ENCODE measurements around the gene LXN.

DNA sequence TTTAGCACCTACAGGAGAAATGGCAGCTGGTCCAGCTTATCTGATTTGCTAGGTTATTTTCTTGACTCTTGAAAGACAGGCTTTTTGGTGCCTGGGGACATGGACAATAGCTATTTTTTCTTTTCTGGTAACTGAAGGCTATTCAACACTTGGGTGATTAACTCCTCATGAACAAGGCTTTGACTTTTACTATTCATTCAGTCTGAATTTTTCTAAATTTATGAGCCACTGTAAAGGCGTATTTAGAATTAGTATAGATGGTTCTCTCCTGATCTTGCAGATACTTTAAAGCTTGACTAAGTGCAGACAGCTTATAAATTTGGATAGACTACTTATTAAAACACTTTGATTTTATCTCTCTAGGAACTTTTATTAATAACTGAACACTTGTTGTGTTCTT lies 46.6 kb downstream of the LXN start:
- TF ChIP-seq, protein P1, sequence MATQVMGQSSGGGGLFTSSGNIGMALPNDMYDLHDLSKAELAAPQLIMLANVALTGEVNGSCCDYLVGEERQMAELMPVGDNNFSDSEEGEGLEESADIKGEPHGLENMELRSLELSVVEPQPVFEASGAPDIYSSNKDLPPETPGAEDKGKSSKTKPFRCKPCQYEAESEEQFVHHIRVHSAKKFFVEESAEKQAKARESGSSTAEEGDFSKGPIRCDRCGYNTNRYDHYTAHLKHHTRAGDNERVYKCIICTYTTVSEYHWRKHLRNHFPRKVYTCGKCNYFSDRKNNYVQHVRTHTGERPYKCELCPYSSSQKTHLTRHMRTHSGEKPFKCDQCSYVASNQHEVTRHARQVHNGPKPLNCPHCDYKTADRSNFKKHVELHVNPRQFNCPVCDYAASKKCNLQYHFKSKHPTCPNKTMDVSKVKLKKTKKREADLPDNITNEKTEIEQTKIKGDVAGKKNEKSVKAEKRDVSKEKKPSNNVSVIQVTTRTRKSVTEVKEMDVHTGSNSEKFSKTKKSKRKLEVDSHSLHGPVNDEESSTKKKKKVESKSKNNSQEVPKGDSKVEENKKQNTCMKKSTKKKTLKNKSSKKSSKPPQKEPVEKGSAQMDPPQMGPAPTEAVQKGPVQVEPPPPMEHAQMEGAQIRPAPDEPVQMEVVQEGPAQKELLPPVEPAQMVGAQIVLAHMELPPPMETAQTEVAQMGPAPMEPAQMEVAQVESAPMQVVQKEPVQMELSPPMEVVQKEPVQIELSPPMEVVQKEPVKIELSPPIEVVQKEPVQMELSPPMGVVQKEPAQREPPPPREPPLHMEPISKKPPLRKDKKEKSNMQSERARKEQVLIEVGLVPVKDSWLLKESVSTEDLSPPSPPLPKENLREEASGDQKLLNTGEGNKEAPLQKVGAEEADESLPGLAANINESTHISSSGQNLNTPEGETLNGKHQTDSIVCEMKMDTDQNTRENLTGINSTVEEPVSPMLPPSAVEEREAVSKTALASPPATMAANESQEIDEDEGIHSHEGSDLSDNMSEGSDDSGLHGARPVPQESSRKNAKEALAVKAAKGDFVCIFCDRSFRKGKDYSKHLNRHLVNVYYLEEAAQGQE (IDR thresholded peaks at IDR 0.05; ENCODE audit: insufficient read depth in 1 of 2, low read depth in 2 of 2, low read length in 1 of 2), result no peak
- TF ChIP-seq, protein P2, sequence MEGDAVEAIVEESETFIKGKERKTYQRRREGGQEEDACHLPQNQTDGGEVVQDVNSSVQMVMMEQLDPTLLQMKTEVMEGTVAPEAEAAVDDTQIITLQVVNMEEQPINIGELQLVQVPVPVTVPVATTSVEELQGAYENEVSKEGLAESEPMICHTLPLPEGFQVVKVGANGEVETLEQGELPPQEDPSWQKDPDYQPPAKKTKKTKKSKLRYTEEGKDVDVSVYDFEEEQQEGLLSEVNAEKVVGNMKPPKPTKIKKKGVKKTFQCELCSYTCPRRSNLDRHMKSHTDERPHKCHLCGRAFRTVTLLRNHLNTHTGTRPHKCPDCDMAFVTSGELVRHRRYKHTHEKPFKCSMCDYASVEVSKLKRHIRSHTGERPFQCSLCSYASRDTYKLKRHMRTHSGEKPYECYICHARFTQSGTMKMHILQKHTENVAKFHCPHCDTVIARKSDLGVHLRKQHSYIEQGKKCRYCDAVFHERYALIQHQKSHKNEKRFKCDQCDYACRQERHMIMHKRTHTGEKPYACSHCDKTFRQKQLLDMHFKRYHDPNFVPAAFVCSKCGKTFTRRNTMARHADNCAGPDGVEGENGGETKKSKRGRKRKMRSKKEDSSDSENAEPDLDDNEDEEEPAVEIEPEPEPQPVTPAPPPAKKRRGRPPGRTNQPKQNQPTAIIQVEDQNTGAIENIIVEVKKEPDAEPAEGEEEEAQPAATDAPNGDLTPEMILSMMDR (IDR thresholded peaks at IDR 0.05), result no peak

All from Panc1 (cell line).